WTC11 (cell line): ENCODE measurements around the gene TRPM8. TPM values are rescaled to one million over a fixed set of nuclear protein-coding genes. Genes with fewer than 3 reads are reported as not detected.

Experiments used
- ATAC-seq: fragments of 200-7000 bp; cut with Tn5 transposase; 2 replicates; pipeline ENCODE4 v1.10.0; 2021; ENCODE audit warnings: mild to moderate bottlenecking, moderate library complexity
- CTCF ChIA-PET: fragments of 300-600 bp; sonication (Branson Sonifier 250); formaldehyde crosslinking; loops from one replicate; lab custom pipeline; 2021; ENCODE audit warnings: antibody characterized with exemption; lab: Charles Lee
- POLR2A ChIA-PET: fragments of 350-600 bp; sonication (Branson Sonifier 250); formaldehyde crosslinking; loops from one replicate; lab custom pipeline; 2021; ENCODE audit warnings: antibody characterized with exemption; lab: Charles Lee
- DNase-seq: peaks from one replicate; pipeline ENCODE4 v3.0.0; 2021; ENCODE audit warnings: low spot score
- H3K27ac Mint-ChIP-seq: 2 replicates; pipeline ENCODE4 v1.8.0; 2021; ENCODE audit warnings: mixed read lengths
- H3K27me3 Mint-ChIP-seq: 2 replicates; pipeline ENCODE4 v1.8.0; 2021; ENCODE audit warnings: low read depth, mild to moderate bottlenecking, moderate library complexity, mixed read lengths
- H3K36me3 Mint-ChIP-seq: 2 replicates; pipeline ENCODE4 v1.8.0; 2021; ENCODE audit warnings: mixed read lengths
- H3K4me1 Mint-ChIP-seq: 2 replicates; pipeline ENCODE4 v1.8.0; 2022; ENCODE audit warnings: mixed read lengths
- H3K4me3 Mint-ChIP-seq: 2 replicates; pipeline ENCODE4 v1.8.0; 2021; ENCODE audit warnings: mild to moderate bottlenecking, moderate library complexity, mixed read lengths
- H3K9me3 Mint-ChIP-seq: 2 replicates; pipeline ENCODE4 v1.8.0; 2021; ENCODE audit warnings: mixed read lengths
- AFF4 ChIP-seq: sonication (generic); formaldehyde crosslinking; IDR thresholded peaks from 2 replicates; pipeline ENCODE4 v1.8.1; 2023; ENCODE audit warnings: mild to moderate bottlenecking, missing genetic modification reagents, borderline replicate concordance
- CBFB ChIP-seq: sonication (generic); formaldehyde crosslinking; IDR thresholded peaks from 2 replicates; pipeline ENCODE4 v1.8.1; 2022; ENCODE audit warnings: mild to moderate bottlenecking, low read depth, missing genetic modification reagents
- GRHL2 ChIP-seq: fragments of 250-450 bp; sonication (Bioruptor Pico); IDR thresholded peaks from 2 replicates; pipeline ENCODE4 v1.8.0; 2022; ENCODE audit warnings: mild to moderate bottlenecking, moderate library complexity; ENCODE audit not compliant: insufficient replicate concordance, severe bottlenecking
- KAT7 ChIP-seq: sonication (generic); formaldehyde crosslinking; IDR thresholded peaks from 2 replicates; pipeline ENCODE4 v1.8.1; 2023; ENCODE audit warnings: missing genetic modification reagents, mild to moderate bottlenecking, borderline replicate concordance
- MLX ChIP-seq: sonication (generic); formaldehyde crosslinking; IDR thresholded peaks from 2 replicates; pipeline ENCODE4 v1.8.1; 2023; ENCODE audit warnings: mild to moderate bottlenecking, missing genetic modification reagents, moderate library complexity
- MYBL2 ChIP-seq: sonication (generic); formaldehyde crosslinking; IDR thresholded peaks from 2 replicates; pipeline ENCODE4 v1.8.1; 2023; ENCODE audit warnings: mild to moderate bottlenecking, moderate library complexity, missing genetic modification reagents
- OVOL2 ChIP-seq: fragments of 250-450 bp; sonication (Bioruptor Pico); IDR thresholded peaks from 2 replicates; pipeline ENCODE4 v1.9.0; 2021; ENCODE audit warnings: mild to moderate bottlenecking, borderline replicate concordance
- PRRX2 ChIP-seq: fragments of 250-450 bp; sonication (Bioruptor Pico); IDR thresholded peaks from 2 replicates; pipeline ENCODE4 v1.8.0; 2021; ENCODE audit warnings: mild to moderate bottlenecking
- SOX15 ChIP-seq: fragments of 250-450 bp; sonication (Bioruptor Pico); IDR thresholded peaks from 2 replicates; pipeline ENCODE4 v1.9.0; 2021; ENCODE audit warnings: mild to moderate bottlenecking
- SP1 ChIP-seq: sonication (generic); formaldehyde crosslinking; conservative IDR thresholded peaks from 2 replicates; pipeline ENCODE4 v1.8.1; 2022; ENCODE audit warnings: missing genetic modification reagents
- TEAD1 ChIP-seq: sonication (generic); formaldehyde crosslinking; IDR thresholded peaks from 2 replicates; pipeline ENCODE4 v1.8.0; 2022; ENCODE audit warnings: mild to moderate bottlenecking, missing genetic modification reagents
- ZNF138 ChIP-seq: sonication (generic); formaldehyde crosslinking; conservative IDR thresholded peaks from 2 replicates; pipeline ENCODE4 v1.8.1; 2022; ENCODE audit warnings: mild to moderate bottlenecking, moderate library complexity, missing genetic modification reagents
- ZNF232 ChIP-seq: sonication (generic); formaldehyde crosslinking; IDR thresholded peaks from 2 replicates; pipeline ENCODE4 v1.8.0; 2022; ENCODE audit warnings: mild to moderate bottlenecking, missing genetic modification reagents
- total RNA-seq: library from RNA; stranded (reverse); gene quantifications from 3 replicates; pipeline ENCODE4 v1.2.3, GENCODE V29; 2021
- TF ChIP-seq, protein P1 (sequence below): fragments of 250-450 bp; sonication (Bioruptor Pico); IDR thresholded peaks from 2 replicates; pipeline ENCODE4 v1.8.0; 2021; ENCODE audit warnings: mild to moderate bottlenecking
- TF ChIP-seq, protein P2 (sequence below): sonication (generic); formaldehyde crosslinking; IDR thresholded peaks from 2 replicates; pipeline ENCODE4 v1.8.1; 2022; ENCODE audit warnings: missing genetic modification reagents, borderline replicate concordance
- TF ChIP-seq, protein P3 (sequence below): fragments of 250-450 bp; sonication (Bioruptor Pico); conservative IDR thresholded peaks from 2 replicates; pipeline ENCODE4 v1.9.0; 2021; ENCODE audit warnings: mild to moderate bottlenecking

The TRPM8 gene
- total RNA-seq, 1 experiment from 2014 or later, result 0.26 TPM

DNA sequence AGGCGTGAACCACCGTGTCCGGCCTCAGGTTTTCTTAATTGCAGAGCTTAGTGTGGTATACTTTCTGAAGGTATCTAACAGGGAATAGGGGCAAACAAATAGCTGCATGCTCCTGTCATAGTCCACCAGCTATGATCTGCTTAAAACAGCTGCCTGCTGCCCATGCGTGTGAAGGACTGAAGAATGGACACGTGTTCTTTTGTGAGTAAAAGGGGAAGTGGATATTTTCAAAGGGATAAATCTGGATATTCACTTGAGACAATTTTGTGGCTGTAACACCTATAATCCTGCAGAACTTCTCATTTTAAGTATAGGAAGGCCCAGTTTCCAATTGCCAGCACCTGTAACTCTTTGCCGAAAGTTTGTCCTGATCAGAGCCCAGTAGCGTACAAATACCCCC is 44.7 kb downstream of the TRPM8 start:
- Mint-ChIP-seq H3K27ac (no peak overlapping the region), H3K4me1 (no peaks in the 10 kb centered on the region), H3K27me3 (no peaks in the 10 kb centered on the region), H3K9me3 (no peaks in the 10 kb centered on the region), H3K36me3 (no peaks in the 10 kb centered on the region), H3K4me3 (no peak overlapping the region)
- ATAC-seq, result no peak
- CTCF ChIA-PET, result no interaction called here
- POLR2A ChIA-PET, result no interaction called here
- DNase-seq, result no peak
- TF ChIP-seq ZNF138 (CRISPR knock-in tag), result no peak
- TF ChIP-seq, protein P1, sequence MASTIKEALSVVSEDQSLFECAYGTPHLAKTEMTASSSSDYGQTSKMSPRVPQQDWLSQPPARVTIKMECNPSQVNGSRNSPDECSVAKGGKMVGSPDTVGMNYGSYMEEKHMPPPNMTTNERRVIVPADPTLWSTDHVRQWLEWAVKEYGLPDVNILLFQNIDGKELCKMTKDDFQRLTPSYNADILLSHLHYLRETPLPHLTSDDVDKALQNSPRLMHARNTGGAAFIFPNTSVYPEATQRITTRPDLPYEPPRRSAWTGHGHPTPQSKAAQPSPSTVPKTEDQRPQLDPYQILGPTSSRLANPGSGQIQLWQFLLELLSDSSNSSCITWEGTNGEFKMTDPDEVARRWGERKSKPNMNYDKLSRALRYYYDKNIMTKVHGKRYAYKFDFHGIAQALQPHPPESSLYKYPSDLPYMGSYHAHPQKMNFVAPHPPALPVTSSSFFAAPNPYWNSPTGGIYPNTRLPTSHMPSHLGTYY (CRISPR knock-in tag), result no peak
- no peak for TF ChIP-seq PRRX2 (CRISPR knock-in tag)
- no peak for TF ChIP-seq GRHL2
- TF ChIP-seq OVOL2 (CRISPR knock-in tag), result no peak
- TF ChIP-seq ZNF232 (CRISPR knock-in tag), result no peak
- TF ChIP-seq, protein P2, sequence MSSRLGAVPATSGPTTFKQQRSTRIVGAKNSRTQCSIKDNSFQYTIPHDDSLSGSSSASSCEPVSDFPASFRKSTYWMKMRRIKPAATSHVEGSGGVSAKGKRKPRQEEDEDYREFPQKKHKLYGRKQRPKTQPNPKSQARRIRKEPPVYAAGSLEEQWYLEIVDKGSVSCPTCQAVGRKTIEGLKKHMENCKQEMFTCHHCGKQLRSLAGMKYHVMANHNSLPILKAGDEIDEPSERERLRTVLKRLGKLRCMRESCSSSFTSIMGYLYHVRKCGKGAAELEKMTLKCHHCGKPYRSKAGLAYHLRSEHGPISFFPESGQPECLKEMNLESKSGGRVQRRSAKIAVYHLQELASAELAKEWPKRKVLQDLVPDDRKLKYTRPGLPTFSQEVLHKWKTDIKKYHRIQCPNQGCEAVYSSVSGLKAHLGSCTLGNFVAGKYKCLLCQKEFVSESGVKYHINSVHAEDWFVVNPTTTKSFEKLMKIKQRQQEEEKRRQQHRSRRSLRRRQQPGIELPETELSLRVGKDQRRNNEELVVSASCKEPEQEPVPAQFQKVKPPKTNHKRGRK, result no peak
- no peak for TF ChIP-seq MLX (CRISPR knock-in tag)
- no peak for TF ChIP-seq TEAD1 (CRISPR knock-in tag)
- TF ChIP-seq CBFB (CRISPR knock-in tag), result no peak
- TF ChIP-seq MYBL2 (CRISPR knock-in tag), result no peak
- TF ChIP-seq, protein P3, sequence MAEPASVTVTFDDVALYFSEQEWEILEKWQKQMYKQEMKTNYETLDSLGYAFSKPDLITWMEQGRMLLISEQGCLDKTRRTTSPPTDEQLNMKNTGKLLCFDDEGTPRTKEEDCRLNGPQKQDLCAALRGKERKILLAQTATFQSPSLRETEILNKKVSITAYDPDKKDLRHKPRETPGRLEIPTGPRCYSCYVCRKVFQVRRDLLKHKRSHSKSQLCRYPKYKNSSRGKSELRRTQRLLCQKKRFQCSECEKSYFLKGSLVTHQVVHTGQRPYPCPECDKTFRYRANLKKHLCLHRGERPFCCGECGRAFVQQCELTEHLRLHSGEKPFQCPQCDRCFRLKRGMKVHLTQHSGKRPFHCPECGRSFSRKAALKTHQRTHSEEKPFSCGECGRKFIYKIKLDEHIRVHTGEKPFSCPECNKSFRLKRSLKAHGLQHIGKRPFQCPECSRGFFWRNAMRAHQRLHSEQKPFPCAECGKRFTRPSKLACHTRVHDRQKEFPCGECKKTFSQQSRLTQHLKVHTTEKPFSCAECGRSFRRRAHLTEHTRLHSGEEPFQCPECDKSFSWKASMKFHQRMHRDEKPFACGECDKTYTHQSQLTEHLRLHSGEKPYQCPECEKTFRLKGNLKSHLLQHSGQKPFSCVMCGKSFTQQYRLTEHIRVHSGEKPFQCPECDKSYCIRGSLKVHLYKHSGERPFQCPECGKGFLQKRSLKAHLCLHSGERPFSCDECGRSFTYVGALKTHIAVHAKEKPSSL (CRISPR knock-in tag), result no peak
- no peak for TF ChIP-seq KAT7 (CRISPR knock-in tag)

- Mint-ChIP-seq H3K4me1 (no peaks in the 10 kb centered on the region), H3K4me3 (no peak overlapping the region), H3K27me3 (no peaks in the 10 kb centered on the region), H3K27ac (no peak overlapping the region), H3K36me3 (no peaks in the 10 kb centered on the region), H3K9me3 (no peaks in the 10 kb centered on the region)
- no peak for TF ChIP-seq SOX15 (CRISPR knock-in tag)
- no peak for TF ChIP-seq AFF4 (CRISPR knock-in tag)
- TF ChIP-seq MLX (CRISPR knock-in tag), result no peak
- TF ChIP-seq SP1, result no peak
- CTCF ChIA-PET, result interaction anchor here (0.6 kb wide), 1 partner anchor 44 kb away, joined by 5 read pairs; no protein-coding TSS in a partner anchor
- POLR2A ChIA-PET, result interaction anchor here (0.7 kb wide), 1 partner anchor 104 kb away, joined by 4 read pairs; no protein-coding TSS in a partner anchor
- no peak for DNase-seq
- no peak for ATAC-seq
Measured at GRCh38 chr2:233964581-233964980, 47.4 kb downstream of the TRPM8 start.
